ENCODE data around the gene TUBB3.
A peak's percentile ranks its signal among the peaks of the same experiment; 100 is the strongest.

Gene TUBB3

DNA sequence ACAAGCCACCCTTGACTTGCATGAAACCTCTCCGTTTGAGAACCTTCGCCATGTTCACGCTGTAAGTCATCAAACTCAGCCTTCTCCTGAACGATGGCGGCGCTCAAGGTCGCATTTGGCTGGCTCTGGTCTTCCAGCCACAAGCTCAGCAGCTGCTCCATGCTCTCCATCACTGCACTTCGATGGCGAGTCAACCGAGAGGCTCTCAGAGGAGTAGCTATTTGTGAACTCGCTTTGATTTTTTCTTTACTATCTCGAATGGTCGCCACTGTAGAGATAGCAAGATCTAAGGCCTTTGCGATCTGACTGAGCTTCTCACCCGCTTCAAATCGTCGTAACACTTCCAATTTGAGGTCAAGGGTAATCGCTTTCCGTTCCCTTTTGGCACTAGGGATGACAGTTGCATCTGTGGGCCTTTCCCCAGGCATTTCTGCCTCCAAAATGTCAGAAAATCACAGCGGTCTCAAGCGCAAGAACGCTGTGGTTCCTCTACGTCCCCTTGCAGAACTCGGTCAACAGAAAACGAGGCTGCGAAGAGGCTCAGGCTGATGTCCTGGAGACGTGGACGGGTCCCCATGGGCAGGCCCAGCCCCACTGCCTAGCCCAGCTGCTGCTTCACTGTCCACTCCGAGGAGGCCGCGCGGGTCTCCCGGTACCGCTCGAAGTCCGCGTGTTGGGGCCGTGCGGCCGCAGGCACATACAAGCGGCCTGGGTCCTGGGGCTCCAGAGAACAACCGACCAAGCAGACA lies 48.5 kb downstream of the TUBB3 start:
- no peak for DNase-seq

DNA sequence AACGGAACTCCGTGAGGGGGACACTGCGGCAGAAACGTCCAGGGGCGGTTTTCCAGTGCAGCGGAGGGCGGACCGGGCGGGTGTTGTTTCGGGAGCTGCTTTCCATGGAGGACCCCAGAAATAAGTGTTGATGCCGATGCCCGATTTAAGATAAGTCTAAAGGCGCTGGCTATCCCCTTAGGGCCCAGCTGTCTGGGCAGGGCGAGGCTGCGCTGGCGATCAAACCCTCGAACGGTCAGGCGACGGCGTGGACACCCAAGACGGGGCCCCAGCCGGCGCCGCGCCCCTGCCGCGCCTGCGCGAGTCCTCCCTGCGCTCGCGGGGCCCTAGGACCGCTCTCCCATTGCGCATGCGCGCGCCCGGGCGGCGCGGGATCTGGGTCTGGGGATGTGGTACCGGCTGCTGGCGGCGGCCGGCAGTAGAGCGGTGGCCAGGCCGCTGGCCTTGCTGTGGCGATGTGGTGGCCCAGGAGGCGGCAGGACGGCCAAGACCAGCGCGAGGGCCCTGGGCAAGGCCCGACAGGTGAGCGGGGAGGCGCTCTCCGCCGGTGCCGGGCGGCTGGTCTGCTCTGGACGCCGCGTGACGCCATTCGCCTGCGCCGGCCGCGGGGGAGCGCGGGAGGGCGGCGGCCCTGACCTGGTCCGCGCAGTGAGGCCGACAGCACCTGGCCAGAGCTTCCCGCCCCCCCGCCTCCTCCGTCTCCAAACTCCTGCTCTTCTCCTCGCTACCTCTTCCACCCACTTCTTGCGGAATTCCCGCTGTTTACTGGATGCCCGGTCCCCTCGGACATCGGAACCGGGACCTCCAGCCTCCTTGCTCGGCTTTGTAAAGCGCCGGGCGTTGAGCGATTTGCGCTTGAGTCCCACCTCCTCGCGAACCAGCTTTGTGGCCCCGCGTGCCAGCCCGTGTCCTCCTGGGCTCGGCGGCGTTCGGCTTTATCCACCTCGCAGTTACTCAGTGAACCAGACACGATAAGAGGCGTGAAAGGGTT lies 49.4 kb downstream of the TUBB3 start:
- peak; percentile 92 for DNase-seq

DNA sequence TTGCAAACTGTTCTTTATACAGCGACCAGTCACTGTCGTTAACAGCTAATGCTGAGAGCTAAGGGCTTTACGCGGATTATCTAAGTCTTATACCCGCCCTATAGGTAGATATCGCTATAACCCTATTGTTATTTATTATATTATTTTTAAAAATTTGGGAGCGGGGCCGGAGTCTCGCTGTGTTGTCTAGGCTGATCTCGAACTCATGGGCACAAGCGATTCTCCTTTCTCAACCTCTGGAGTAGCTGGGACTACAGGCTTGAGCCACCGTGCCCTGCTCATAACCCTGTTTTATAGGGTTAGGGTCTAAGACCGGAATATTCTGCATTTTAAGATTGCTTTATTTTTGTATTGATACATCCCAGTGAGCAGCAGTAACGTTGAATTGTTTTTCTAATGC lies 50.1 kb downstream of the TUBB3 start:
- no peak for DNase-seq

DNA sequence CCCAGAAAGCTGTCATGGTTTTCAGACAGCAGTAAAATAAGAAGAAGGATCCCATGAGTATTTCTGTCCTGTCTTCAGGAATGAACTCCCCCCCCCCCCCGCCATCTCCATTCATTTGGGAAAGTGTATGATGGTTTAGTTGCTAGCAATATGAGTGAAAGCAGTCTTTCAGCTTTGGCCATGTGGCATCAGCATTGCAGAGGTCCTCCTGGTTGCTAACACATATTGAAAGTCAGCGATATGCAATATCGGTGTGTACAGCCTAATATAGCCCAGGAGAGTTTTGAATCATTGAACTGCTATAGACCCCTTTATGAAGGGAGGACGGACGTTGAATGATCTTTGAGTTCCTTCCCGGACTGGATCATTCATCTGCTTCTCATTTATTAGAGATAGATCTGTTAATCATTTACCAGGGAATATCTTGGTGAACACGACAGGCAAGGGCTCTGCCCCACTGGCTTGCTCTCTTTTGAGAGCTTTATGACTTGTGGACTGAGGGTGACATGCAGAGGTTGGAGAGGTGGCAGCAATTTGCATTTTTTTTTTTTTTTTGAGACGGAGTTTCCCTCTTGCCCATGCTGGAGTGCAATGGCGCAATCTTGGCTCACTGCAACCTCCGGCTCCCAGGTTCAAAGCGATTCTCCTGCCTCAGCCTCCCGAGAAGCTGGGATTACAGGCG lies 50.7 kb downstream of the TUBB3 start:
- DNase-seq = peak; percentile 40

DNA sequence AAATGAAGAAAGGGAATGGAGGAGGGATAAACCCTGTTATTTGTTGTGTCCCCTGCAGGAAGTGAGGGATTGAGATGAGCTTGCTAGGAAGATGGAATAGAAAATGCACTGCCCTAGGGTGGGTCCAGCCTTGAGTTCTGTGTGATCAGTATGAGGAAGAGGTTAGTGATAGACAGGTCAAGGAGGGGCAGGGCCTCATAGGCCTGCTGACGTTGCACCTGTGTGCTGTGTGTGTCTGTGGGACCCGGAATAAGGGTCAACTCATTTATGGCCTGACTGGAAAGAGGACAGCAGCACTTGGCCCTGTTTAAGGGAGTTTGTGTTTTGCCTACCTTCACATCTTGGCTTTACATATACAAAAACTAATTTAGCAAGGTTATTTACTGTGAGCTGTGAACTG lies 51.7 kb downstream of the TUBB3 start:
- no peak for DNase-seq

DNA sequence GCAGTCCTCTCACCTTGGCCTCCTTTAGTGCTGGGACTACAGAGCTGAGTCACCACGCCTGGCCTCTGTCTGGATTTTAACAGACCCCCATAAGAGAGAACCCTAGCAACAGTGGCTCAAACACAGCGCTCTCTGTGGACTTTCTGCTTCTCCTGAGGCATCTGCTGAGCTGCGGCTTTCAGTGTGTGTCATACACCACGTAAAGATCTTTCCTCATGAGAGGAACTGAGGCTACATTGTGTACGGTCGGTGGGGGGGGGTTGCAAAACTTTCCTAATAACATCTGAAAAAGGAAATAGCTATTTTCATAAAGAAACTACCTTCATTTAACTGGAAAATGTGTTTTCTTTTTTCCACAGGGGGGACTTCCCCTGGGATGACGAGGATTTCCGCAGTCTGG lies 58.3 kb downstream of the TUBB3 start:
- peak; percentile 76 for DNase-seq

DNA sequence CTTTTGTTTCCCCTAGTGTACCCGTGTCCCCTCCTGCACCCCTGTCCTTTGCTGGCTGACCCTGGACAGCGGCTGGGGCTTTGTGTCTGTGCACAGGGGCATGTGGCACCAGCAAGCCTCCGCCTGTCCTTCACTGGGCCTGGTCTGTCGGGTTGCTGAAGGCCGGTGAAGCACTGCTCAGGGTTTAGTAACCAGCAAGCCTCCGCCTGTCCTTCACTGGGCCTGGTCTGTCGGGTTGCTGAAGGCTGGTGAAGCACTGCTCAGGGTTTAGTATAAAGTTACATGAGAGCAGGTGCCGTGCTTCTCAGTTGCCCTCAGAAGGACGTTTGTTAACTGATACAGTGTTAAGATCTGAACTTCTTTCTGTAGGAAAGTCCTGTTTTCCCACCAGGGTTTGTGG lies 59.2 kb downstream of the TUBB3 start:
- DNase-seq = no peak

DNA sequence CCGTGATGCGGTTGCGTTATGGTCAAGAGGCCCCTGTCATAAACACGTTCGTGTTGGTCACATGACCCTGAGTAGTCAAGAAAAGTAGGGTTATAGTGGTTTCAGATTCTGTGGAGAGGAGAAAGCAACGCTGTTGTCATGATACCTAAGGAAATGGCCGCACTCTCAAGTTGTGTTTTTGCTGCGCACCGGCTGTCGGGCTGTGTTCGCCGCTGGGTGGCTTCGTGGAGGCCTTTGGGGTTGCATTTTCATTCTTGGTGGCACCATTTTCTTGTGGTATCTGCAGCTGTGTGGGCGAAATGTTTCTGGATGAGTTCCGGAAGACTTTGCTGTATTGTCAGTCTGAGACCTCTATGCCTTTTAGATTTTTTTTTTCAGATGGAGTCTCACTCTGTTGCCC lies 60.4 kb downstream of the TUBB3 start:
- DNase-seq = peak; percentile 72

DNA sequence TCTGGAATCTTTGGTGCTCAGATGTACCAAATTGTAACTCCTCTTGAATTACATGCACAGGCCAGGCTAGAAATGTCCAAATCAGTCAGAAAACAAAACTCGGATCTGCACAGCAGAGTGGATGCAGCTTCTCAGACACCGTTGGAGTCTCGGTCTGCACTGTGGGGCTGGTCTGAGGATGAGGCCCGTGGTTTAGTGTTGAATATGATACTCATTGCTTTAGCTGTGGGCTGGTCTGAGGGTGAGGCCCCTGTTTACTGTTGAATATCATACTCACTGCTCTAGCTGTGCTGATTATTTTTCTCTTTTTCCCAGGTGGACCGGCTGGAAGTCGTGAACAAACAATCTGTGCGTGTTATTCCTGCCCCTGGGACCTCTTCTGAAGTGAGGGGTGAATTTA lies 61.1 kb downstream of the TUBB3 start:
- peak; percentile 55 for DNase-seq

DNA sequence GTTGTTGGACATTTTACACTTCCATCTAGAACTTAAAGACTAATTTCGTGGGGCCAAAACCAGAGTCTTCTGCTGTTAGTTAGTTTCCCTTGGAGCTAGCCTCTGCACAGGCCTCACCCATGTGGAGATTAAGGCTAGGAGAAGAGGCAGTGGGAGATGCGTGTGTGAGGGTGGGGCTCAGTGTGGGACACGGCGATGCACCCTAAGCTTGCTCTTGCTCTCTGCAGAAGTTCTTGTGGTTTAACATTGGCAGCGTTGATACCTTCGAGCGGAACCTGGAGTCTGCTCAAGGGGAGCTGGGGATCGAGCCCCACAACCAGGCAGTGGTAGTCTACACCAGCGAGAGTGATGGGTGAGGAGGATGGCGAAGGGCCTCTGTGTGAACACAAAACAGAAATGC lies 62.1 kb downstream of the TUBB3 start:
- DNase-seq = no peak

All from activated CD4-positive, alpha-beta T cell treated with anti-CD3 and anti-CD28 coated beads, Interleukin-2, amount 50 U/mL, for 16 hours (primary cell).